Measurements from ENCODE around the gene TBX4. TPM values are rescaled to one million over a fixed set of nuclear protein-coding genes. Genes with fewer than 3 reads are reported as not detected.

The TBX4 gene
- polyA plus RNA-seq, 2 donors, result 0.01 TPM; not detected in 1

DNA sequence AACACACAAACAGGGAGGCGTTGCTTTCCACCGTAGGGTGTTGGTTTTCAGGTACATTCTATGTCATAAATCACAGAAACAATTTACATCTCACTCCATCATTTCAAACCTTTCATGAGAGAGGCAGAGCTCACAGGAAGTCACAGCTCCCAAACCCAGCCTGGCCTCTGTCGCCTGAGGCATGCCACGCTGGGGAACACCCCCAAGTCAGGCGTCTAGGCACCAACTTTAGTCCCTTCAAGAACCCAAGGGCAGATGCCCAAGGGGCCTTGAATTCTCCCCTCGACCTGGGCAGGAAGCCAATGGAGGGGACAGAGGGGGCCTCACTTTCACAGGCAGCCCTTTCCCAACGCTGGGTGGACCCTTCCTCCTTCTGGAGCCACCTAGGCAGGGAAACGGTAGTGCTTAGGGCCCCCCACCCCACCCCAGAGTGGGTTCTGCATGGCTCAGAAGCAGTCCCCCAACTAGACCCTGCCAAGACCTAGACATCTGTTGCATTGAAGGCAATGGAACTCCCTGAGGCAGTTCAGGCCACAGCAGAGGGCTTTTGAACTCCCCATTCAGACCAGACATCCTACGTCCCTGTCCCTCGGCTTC, 10.6 kb downstream of the TBX4 start:
- 48 to 53% methylated on average over 10 of the region's 10 CpGs for WGBS, 2 donors
- peaks cover 2 to 8% of the 10 kb centered on the region in 2 donors for H3K27me3 ChIP-seq (ENCODE audit: control insufficient read depth in 1 of 2, insufficient read depth in 2 of 2, low read length in 2 of 2)
- no peaks in the 10 kb centered on the region for H3K36me3 ChIP-seq (ENCODE audit: control insufficient read depth in 2 of 2, insufficient read depth in 2 of 2, low read length in 1 of 2)
- no peak overlapping the region for H3K4me3 ChIP-seq (ENCODE audit: low read depth in 1 of 2, low read length in 2 of 2)
- no peak overlapping the region for H3K27ac ChIP-seq (ENCODE audit: low read depth in 2 of 2, low read length in 1 of 2)
- no peaks in the 10 kb centered on the region for H3K9me3 ChIP-seq (ENCODE audit: control insufficient read depth in 2 of 2, insufficient read depth in 1 of 2, low read depth in 1 of 2, low read length in 1 of 2)
- no peaks in the 10 kb centered on the region for H3K4me1 ChIP-seq (ENCODE audit: control insufficient read depth in 2 of 2, insufficient read depth in 2 of 2, low read length in 1 of 2)

DNA sequence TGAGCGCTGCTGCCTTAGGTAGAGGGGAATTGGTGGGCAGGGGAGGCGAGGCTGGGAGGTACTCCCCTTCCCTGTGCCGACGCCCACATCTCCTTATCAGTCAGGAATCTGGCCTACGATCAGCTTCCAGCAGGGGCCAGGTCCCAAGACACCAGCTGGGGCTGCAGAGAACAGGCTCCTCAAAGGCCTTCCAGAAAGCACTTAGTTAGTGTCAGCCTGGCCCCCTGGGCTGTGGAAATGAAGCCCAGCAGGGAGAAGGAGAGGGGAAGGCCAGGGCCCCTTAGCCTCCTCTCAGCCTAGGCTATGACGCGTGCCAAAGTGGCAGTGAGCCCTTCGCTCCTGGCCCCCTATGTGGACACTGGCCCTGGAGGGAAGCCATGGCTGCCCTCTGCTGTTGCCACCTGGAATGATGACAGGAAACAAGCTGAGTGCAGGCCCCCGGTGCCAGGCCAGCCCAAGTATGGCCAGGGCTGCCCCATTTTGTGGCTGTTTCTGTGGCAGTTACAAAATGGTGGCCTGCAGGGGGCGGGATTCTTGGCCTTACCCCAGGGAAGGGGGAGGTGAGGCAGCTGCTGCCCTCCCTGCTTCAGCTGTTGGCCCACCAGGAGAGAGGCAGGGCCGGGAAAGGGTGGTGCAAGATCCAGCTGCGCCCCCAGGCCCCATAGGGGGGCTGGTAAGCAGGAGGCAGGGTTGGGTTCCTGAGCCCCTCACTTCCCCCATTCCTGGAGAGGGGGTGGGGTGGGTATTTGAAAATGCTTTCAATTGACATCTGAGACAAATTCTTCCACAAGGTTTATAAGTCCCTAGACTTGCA, 11.3 kb downstream of the TBX4 start:
- 83 to 89% methylated on average over 12 of the region's 12 CpGs for WGBS, 2 donors
- Histone ChIP-seq H3K27me3 (ENCODE audit: control insufficient read depth in 1 of 2, insufficient read depth in 2 of 2, low read length in 2 of 2) (peaks cover 0 to 4% of the 10 kb centered on the region in 2 donors), H3K36me3 (ENCODE audit: control insufficient read depth in 2 of 2, insufficient read depth in 2 of 2, low read length in 1 of 2) (no peaks in the 10 kb centered on the region), H3K4me1 (ENCODE audit: control insufficient read depth in 2 of 2, insufficient read depth in 2 of 2, low read length in 1 of 2) (no peaks in the 10 kb centered on the region), H3K4me3 (ENCODE audit: low read depth in 1 of 2, low read length in 2 of 2) (no peak overlapping the region), H3K9me3 (ENCODE audit: control insufficient read depth in 2 of 2, insufficient read depth in 1 of 2, low read depth in 1 of 2, low read length in 1 of 2) (no peaks in the 10 kb centered on the region), H3K27ac (ENCODE audit: low read depth in 2 of 2, low read length in 1 of 2) (no peak overlapping the region)

DNA sequence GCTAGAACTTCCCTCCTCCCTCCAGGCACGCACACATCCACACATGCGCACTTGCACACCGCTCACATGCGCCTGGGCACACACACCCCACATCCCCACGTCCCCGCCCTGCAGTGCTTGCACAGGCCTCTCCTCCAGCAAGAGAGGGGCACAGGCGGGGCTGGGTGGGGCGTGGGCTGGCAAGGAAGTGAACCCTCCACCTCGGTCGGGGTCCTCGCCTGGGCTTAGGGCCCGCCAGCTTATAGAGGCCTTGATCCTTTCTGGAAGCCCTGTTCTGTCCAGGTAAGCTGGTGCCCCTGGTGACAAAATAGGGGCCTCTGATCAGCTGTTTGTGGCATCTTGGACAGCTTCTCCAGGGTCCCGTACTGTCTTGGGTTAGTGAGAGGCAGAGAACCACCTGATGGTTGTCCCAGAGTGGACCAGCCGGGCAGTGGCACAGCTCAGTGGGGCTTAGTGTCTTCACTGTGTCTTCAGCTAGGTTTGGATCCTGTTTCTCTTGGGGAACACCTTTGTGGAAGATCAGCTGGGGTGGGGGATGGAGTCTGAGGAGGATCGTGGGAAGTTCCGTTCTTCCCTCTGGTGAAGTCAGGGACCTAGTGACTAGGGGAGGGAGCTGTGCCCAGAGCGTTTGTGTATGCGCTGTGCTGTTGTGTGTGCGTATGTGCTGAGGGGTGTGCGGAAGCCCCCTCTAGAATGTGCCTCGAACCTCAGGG, 12.1 kb downstream of the TBX4 start:
- WGBS, 2 donors, result 89 to 90% methylated on average over 21 of the region's 21 CpGs
- Histone ChIP-seq H3K4me1 (ENCODE audit: control insufficient read depth in 2 of 2, insufficient read depth in 2 of 2, low read length in 1 of 2) (no peaks in the 10 kb centered on the region), H3K27ac (ENCODE audit: low read depth in 2 of 2, low read length in 1 of 2) (no peak overlapping the region), H3K4me3 (ENCODE audit: low read depth in 1 of 2, low read length in 2 of 2) (no peak overlapping the region), H3K36me3 (ENCODE audit: control insufficient read depth in 2 of 2, insufficient read depth in 2 of 2, low read length in 1 of 2) (no peaks in the 10 kb centered on the region), H3K27me3 (ENCODE audit: control insufficient read depth in 1 of 2, insufficient read depth in 2 of 2, low read length in 2 of 2) (no peaks in the 10 kb centered on the region), H3K9me3 (ENCODE audit: control insufficient read depth in 2 of 2, insufficient read depth in 1 of 2, low read depth in 1 of 2, low read length in 1 of 2) (no peaks in the 10 kb centered on the region)

DNA sequence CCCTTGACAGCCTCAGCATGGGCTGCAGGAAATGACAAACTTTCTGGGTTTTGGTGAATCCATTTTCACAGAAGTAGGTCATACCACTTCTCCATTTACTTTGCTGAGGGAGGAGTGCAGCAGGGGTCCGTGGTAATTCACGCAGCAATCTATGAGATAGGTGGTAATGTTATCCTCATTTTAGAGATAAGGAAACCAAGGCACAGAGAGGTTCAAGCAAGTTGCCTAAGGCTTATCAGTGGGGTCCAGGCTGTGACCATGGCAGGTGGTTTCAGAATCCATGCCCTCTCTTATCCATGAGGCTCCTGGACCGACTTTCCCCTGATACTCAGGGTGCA, 12.6 kb downstream of the TBX4 start:
- Histone ChIP-seq H3K36me3 (ENCODE audit: control insufficient read depth in 2 of 2, insufficient read depth in 2 of 2, low read length in 1 of 2) (no peaks in the 10 kb centered on the region), H3K4me1 (ENCODE audit: control insufficient read depth in 2 of 2, insufficient read depth in 2 of 2, low read length in 1 of 2) (no peaks in the 10 kb centered on the region), H3K27me3 (ENCODE audit: control insufficient read depth in 1 of 2, insufficient read depth in 2 of 2, low read length in 2 of 2) (no peaks in the 10 kb centered on the region), H3K9me3 (ENCODE audit: control insufficient read depth in 2 of 2, insufficient read depth in 1 of 2, low read depth in 1 of 2, low read length in 1 of 2) (no peaks in the 10 kb centered on the region), H3K27ac (ENCODE audit: low read depth in 2 of 2, low read length in 1 of 2) (no peak overlapping the region), H3K4me3 (ENCODE audit: low read depth in 1 of 2, low read length in 2 of 2) (no peak overlapping the region)
- 60 to 84% methylated on average over 3 of the region's 3 CpGs for WGBS, 2 donors

DNA sequence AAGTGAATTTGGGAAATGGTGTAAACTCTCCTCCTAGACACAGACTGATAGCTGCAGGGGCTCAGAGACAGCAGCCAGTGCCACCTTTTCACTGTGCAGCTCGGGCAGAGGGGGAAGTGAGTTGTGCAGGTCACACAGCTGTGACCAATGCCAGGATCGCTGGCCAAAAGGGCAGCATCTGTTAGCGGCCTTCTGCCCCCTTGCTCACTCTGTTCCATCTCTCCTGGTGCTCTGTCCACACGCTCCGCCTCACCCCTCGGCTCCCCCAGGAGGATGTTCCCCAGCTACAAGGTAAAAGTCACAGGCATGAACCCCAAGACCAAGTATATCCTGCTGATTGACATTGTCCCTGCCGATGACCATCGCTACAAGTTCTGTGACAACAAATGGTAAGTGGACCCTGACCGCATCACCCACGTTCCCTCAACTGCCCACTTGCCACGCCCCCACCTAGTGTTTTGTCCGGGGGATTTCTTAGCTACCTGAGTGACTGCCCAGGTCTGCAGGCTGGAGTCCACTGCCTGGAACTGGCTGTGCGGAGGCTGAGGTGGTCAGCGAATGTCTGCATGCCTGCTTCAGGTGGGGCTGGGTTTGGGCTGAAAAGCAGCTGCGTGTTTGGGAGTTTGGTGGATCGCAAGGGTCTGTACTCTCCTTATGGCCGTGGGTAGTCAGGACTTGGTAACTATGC, 13.5 kb downstream of the TBX4 start:
- no peak overlapping the region for H3K4me3 ChIP-seq (ENCODE audit: low read depth in 1 of 2, low read length in 2 of 2)
- WGBS, 2 donors, result 81 to 87% methylated on average over 17 of the region's 17 CpGs
- no peaks in the 10 kb centered on the region for H3K9me3 ChIP-seq (ENCODE audit: control insufficient read depth in 2 of 2, insufficient read depth in 1 of 2, low read depth in 1 of 2, low read length in 1 of 2)
- H3K36me3 ChIP-seq (ENCODE audit: control insufficient read depth in 2 of 2, insufficient read depth in 2 of 2, low read length in 1 of 2), result no peaks in the 10 kb centered on the region
- no peaks in the 10 kb centered on the region for H3K4me1 ChIP-seq (ENCODE audit: control insufficient read depth in 2 of 2, insufficient read depth in 2 of 2, low read length in 1 of 2)
- H3K27me3 ChIP-seq (ENCODE audit: control insufficient read depth in 1 of 2, insufficient read depth in 2 of 2, low read length in 2 of 2), result no peaks in the 10 kb centered on the region
- H3K27ac ChIP-seq (ENCODE audit: low read depth in 2 of 2, low read length in 1 of 2), result no peak overlapping the region

DNA sequence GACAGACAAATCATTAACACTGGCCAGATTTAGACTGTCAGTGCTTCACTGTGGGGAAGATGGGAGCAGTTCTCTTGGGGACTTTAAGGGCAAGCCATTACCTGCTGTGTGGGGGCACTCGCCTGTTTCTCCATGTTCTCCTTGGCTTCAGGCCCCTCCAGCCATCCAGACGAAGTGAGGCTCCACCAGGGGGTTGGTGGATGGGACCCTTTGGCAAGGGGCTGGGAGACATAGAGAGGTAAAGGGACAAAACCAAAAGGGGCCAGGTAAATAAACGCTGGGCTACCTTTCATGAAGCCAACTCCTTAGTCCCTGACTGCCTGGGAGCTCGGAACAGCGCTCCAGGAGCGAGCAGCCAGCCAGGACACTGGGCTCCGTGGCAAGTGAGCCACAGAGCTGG, 14.0 kb downstream of the TBX4 start:
- no peaks in the 10 kb centered on the region for H3K9me3 ChIP-seq (ENCODE audit: control insufficient read depth in 2 of 2, insufficient read depth in 1 of 2, low read depth in 1 of 2, low read length in 1 of 2)
- H3K36me3 ChIP-seq (ENCODE audit: control insufficient read depth in 2 of 2, insufficient read depth in 2 of 2, low read length in 1 of 2), result no peaks in the 10 kb centered on the region
- no peaks in the 10 kb centered on the region for H3K27me3 ChIP-seq (ENCODE audit: control insufficient read depth in 1 of 2, insufficient read depth in 2 of 2, low read length in 2 of 2)
- no peak overlapping the region for H3K4me3 ChIP-seq (ENCODE audit: low read depth in 1 of 2, low read length in 2 of 2)
- H3K4me1 ChIP-seq (ENCODE audit: control insufficient read depth in 2 of 2, insufficient read depth in 2 of 2, low read length in 1 of 2), result no peaks in the 10 kb centered on the region
- WGBS, 2 donors, result 82 to 86% methylated on average over 7 of the region's 7 CpGs
- H3K27ac ChIP-seq (ENCODE audit: low read depth in 2 of 2, low read length in 1 of 2), result no peak overlapping the region

DNA sequence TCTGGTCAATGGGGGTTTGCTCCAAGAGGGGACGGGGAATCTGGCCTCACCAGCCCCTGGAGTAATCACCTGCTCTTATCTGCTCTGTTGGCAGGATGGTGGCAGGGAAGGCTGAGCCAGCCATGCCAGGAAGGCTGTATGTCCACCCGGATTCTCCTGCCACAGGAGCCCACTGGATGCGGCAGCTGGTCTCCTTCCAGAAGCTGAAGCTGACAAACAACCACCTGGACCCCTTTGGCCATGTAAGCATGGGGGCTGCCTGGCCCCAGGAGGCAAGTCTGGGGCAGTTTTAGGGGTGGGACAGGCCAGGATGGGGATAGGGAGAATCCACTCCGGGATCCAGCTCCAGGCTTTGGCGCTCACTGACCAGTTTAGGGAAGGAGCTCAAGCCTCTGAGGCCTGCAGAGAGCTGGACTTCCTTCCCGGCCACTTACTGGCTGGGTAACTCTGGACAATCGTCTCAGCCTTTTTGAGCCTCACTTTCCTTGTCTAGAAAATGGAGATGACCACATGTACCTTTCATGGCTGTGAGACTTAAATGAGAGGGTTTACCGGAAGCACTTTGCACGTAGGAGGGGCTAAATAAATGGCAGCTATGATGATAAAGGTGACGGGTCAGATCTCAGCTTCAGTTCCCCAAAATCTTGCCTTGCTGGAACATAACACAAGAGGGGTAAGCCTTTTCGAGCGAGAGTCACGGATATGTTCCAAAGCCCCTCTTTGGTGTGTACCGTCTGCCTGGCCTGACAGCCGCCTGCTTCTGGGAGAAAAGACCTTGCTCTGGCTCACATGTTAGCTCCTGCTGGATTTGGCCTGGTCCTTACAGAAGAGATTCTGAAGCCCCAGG, 15.4 kb downstream of the TBX4 start:
- H3K36me3 ChIP-seq (ENCODE audit: control insufficient read depth in 2 of 2, insufficient read depth in 2 of 2, low read length in 1 of 2), result no peaks in the 10 kb centered on the region
- 66 to 76% methylated on average over 15 of the region's 15 CpGs for WGBS, 2 donors
- no peak overlapping the region for H3K4me3 ChIP-seq (ENCODE audit: low read depth in 1 of 2, low read length in 2 of 2)
- no peaks in the 10 kb centered on the region for H3K4me1 ChIP-seq (ENCODE audit: control insufficient read depth in 2 of 2, insufficient read depth in 2 of 2, low read length in 1 of 2)
- H3K9me3 ChIP-seq (ENCODE audit: control insufficient read depth in 2 of 2, insufficient read depth in 1 of 2, low read depth in 1 of 2, low read length in 1 of 2), result no peaks in the 10 kb centered on the region
- no peaks in the 10 kb centered on the region for H3K27me3 ChIP-seq (ENCODE audit: control insufficient read depth in 1 of 2, insufficient read depth in 2 of 2, low read length in 2 of 2)
- no peak overlapping the region for H3K27ac ChIP-seq (ENCODE audit: low read depth in 2 of 2, low read length in 1 of 2)

DNA sequence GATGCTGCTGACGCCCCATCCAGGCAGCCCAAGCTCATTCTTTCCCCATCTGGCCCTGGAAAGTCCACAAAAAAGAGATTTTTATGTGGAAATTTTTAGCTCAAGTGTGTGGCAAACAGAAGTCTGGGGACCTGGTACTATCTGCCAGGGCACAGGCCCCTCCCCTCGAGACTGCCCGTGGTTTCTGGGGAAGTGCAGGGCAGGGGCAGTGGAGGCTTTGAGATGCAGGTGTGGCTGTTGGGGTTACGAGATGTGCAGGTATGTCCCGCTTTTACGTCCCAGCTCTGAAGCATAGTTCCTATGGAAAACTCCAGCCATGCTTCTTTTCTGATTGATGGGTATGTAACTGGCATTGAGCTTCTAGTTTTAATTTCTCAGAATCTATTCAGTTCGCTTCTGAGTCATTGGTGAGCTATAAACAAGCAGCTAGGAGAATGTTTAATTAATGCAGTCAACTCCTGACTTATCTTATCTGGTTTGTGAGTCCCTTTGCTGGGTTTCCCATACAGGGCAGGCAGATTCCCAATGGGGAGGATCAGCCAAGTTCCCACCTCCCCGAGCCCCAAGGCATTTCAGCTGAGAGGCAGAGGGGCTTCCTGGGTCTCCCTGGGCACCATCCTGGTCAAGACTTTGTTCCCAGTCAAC, 16.2 kb downstream of the TBX4 start:
- Histone ChIP-seq H3K9me3 (ENCODE audit: control insufficient read depth in 2 of 2, insufficient read depth in 1 of 2, low read depth in 1 of 2, low read length in 1 of 2) (no peaks in the 10 kb centered on the region), H3K27ac (ENCODE audit: low read depth in 2 of 2, low read length in 1 of 2) (no peak overlapping the region), H3K27me3 (ENCODE audit: control insufficient read depth in 1 of 2, insufficient read depth in 2 of 2, low read length in 2 of 2) (no peaks in the 10 kb centered on the region), H3K4me1 (ENCODE audit: control insufficient read depth in 2 of 2, insufficient read depth in 2 of 2, low read length in 1 of 2) (no peaks in the 10 kb centered on the region), H3K36me3 (ENCODE audit: control insufficient read depth in 2 of 2, insufficient read depth in 2 of 2, low read length in 1 of 2) (no peaks in the 10 kb centered on the region), H3K4me3 (ENCODE audit: low read depth in 1 of 2, low read length in 2 of 2) (no peak overlapping the region)
- 75 to 82% methylated on average over 8 of the region's 8 CpGs for WGBS, 2 donors

All from esophagus (tissue), 2 donors.